Measurements from ENCODE around the gene BMP6.
"Not testable (repeated sequence)": the region's sequence is repeated elsewhere in the genome, so short reads cannot be mapped to it uniquely, and the experiment has no call there.

Gene BMP6

GRCh38 chr6:7813704-7814103 lies 87.8 kb downstream of the BMP6 start:
- no peak for TF ChIP-seq CTCF (conservative IDR thresholded peaks at IDR 0.05)
- no peak overlapping the region for H3K27ac ChIP-seq

GRCh38 chr6:7815716-7816115 lies 89.8 kb downstream of the BMP6 start:
- no peak for TF ChIP-seq CTCF (conservative IDR thresholded peaks at IDR 0.05)
- no peak overlapping the region for H3K27ac ChIP-seq

- not testable (repeated sequence) for H3K27ac ChIP-seq
Observed at GRCh38 chr6:7817184-7817583, 91.3 kb downstream of the BMP6 start.

- no peak overlapping the region for H3K27ac ChIP-seq
- TF ChIP-seq CTCF (conservative IDR thresholded peaks at IDR 0.05): no peak
Observed at GRCh38 chr6:7818257-7819214, 92.6 kb downstream of the BMP6 start.

GRCh38 chr6:7819431-7820015 lies 93.6 kb downstream of the BMP6 start:
- no peak for TF ChIP-seq CTCF (conservative IDR thresholded peaks at IDR 0.05)
- no peak overlapping the region for H3K27ac ChIP-seq

GRCh38 chr6:7820288-7820835 lies 94.5 kb downstream of the BMP6 start:
- no peak overlapping the region for H3K27ac ChIP-seq
- TF ChIP-seq CTCF (conservative IDR thresholded peaks at IDR 0.05): no peak

GRCh38 chr6:7821426-7821825 lies 95.5 kb downstream of the BMP6 start:
- TF ChIP-seq CTCF (conservative IDR thresholded peaks at IDR 0.05): no peak
- H3K27ac ChIP-seq: no peak overlapping the region
